Measurements from ENCODE around the gene POGK.

POGK gene

GRCh38 chr1:166840309-166841274 is 1.3 kb downstream of the POGK start:
- Histone ChIP-seq H3K4me1 (ENCODE audit: insufficient read depth, low read length) (peaks cover 23% of the 10 kb centered on the region), H3K27me3 (ENCODE audit: insufficient read depth, low read length) (no peaks in the 10 kb centered on the region), H3K36me3 (ENCODE audit: insufficient read depth, low read length) (peaks cover 49% of the 10 kb centered on the region), H3K9me3 (ENCODE audit: low read length) (no peaks in the 10 kb centered on the region), H2AFZ (ENCODE audit: low read depth, low read length) (no peak overlapping the region), H3K4me3 (ENCODE audit: low read length) (peak overlapping the region; percentile 75)

- Histone ChIP-seq H3K9me3 (ENCODE audit: low read length) (no peaks in the 10 kb centered on the region), H3K36me3 (ENCODE audit: insufficient read depth, low read length) (peaks cover 76% of the 10 kb centered on the region), H3K4me3 (ENCODE audit: low read length) (no peak overlapping the region), H3K4me1 (ENCODE audit: insufficient read depth, low read length) (peaks cover 17% of the 10 kb centered on the region), H3K27me3 (ENCODE audit: insufficient read depth, low read length) (no peaks in the 10 kb centered on the region), H2AFZ (ENCODE audit: low read depth, low read length) (no peak overlapping the region)
Measured at GRCh38 chr1:166843322-166843721, 4.0 kb downstream of the POGK start.

GRCh38 chr1:166843769-166844596 is 4.7 kb downstream of the POGK start:
- Histone ChIP-seq H3K36me3 (ENCODE audit: insufficient read depth, low read length) (peaks cover 83% of the 10 kb centered on the region), H3K4me1 (ENCODE audit: insufficient read depth, low read length) (peaks cover 12% of the 10 kb centered on the region), H3K9me3 (ENCODE audit: low read length) (no peaks in the 10 kb centered on the region), H3K4me3 (ENCODE audit: low read length) (no peak overlapping the region), H2AFZ (ENCODE audit: low read depth, low read length) (no peak overlapping the region), H3K27me3 (ENCODE audit: insufficient read depth, low read length) (no peaks in the 10 kb centered on the region)

DNA sequence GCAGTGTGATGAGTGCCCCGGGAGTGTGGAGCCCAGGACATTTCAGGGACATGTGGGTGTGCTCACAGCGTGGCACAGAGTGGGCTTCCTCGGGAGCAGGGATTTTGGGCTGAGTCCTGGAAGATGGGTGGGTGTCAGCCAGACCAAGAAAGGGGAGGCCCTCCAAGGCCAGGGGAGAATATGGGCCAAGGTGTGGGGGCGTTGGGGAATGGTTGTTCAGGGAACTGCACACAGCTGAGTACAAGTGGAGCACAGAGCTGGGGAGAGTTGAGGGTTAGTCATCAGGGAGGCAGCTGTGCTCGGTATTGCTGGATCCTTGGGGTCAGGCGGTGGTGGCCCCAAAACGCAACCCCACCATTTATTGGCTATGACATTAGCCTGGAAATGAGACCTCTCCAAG is 5.5 kb downstream of the POGK start:
- H2AFZ ChIP-seq (ENCODE audit: low read depth, low read length) = no peak overlapping the region
- no peaks in the 10 kb centered on the region for H3K9me3 ChIP-seq (ENCODE audit: low read length)
- peaks cover 91% of the 10 kb centered on the region for H3K36me3 ChIP-seq (ENCODE audit: insufficient read depth, low read length)
- H3K4me1 ChIP-seq (ENCODE audit: insufficient read depth, low read length) = peaks cover 12% of the 10 kb centered on the region
- H3K27me3 ChIP-seq (ENCODE audit: insufficient read depth, low read length) = no peaks in the 10 kb centered on the region
- H3K4me3 ChIP-seq (ENCODE audit: low read length) = no peak overlapping the region

- Histone ChIP-seq H3K36me3 (ENCODE audit: insufficient read depth, low read length) (peaks cover 99% of the 10 kb centered on the region), H2AFZ (ENCODE audit: low read depth, low read length) (no peak overlapping the region), H3K4me1 (ENCODE audit: insufficient read depth, low read length) (no peaks in the 10 kb centered on the region), H3K9me3 (ENCODE audit: low read length) (no peaks in the 10 kb centered on the region), H3K4me3 (ENCODE audit: low read length) (no peak overlapping the region), H3K27me3 (ENCODE audit: insufficient read depth, low read length) (no peaks in the 10 kb centered on the region)
Measured at GRCh38 chr1:166848193-166848592, 8.9 kb downstream of the POGK start.

DNA sequence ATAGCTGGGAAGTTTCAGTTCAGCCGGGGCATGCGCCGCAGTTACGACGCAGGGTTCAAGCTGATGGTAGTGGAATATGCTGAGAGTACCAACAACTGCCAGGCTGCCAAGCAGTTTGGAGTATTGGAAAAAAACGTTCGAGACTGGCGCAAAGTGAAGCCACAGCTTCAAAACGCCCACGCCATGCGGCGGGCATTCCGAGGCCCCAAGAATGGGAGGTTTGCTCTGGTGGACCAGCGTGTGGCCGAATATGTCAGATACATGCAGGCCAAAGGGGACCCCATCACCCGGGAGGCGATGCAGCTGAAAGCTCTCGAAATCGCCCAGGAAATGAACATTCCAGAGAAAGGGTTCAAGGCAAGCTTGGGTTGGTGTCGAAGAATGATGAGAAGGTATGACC is 9.9 kb downstream of the POGK start:
- H3K27me3 ChIP-seq (ENCODE audit: insufficient read depth, low read length) = no peaks in the 10 kb centered on the region
- no peaks in the 10 kb centered on the region for H3K9me3 ChIP-seq (ENCODE audit: low read length)
- peaks cover 96% of the 10 kb centered on the region for H3K36me3 ChIP-seq (ENCODE audit: insufficient read depth, low read length)
- H2AFZ ChIP-seq (ENCODE audit: low read depth, low read length) = no peak overlapping the region
- no peak overlapping the region for H3K4me3 ChIP-seq (ENCODE audit: low read length)
- no peaks in the 10 kb centered on the region for H3K4me1 ChIP-seq (ENCODE audit: insufficient read depth, low read length)

DNA sequence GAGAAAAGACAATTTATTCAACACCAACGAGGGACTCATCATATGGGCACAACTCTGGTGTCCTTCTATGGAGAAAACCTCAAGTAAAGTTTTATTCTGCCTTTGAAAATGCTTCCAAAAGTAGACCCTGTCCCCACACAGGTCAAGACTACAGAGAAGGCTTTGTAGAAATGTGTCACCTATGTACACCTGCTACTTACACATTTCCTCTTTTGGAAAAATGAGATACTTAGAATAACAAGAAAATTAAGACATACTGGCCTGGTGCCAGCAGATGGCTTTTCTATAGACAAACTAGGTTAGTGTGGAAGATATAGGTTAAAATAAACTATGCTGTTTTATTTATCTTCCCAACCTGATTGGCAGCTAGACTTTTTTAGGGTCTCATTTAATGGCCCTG is 13.6 kb downstream of the POGK start:
- H3K9me3 ChIP-seq (ENCODE audit: low read length) = no peaks in the 10 kb centered on the region
- peaks cover 94% of the 10 kb centered on the region for H3K36me3 ChIP-seq (ENCODE audit: insufficient read depth, low read length)
- H2AFZ ChIP-seq (ENCODE audit: low read depth, low read length) = no peak overlapping the region
- H3K4me1 ChIP-seq (ENCODE audit: insufficient read depth, low read length) = no peaks in the 10 kb centered on the region
- H3K4me3 ChIP-seq (ENCODE audit: low read length) = no peak overlapping the region
- H3K27me3 ChIP-seq (ENCODE audit: insufficient read depth, low read length) = no peaks in the 10 kb centered on the region

DNA sequence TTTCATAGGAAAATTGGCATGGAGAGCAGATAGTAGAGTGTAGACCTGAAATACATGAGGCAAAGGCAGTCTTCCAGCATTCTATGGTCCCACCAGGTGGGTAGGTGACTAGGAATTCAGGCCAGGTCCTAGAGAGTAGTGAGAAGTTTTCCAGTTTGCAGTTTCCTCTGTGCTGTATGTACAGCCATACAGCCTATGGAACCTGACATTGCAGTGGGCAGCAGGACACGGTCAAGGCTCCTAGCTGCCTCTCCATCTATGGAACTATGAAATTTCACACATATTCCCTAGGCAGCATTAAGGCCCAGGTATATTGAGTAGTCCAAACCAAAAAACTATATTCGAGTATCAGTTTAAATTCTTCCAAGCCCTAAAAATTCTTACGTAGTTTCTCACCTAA is 16.3 kb downstream of the POGK start:
- peaks cover 91% of the 10 kb centered on the region for H3K36me3 ChIP-seq (ENCODE audit: insufficient read depth, low read length)
- H2AFZ ChIP-seq (ENCODE audit: low read depth, low read length) = no peak overlapping the region
- H3K9me3 ChIP-seq (ENCODE audit: low read length) = no peaks in the 10 kb centered on the region
- H3K4me1 ChIP-seq (ENCODE audit: insufficient read depth, low read length) = no peaks in the 10 kb centered on the region
- H3K27me3 ChIP-seq (ENCODE audit: insufficient read depth, low read length) = no peaks in the 10 kb centered on the region
- H3K4me3 ChIP-seq (ENCODE audit: low read length) = no peak overlapping the region

DNA sequence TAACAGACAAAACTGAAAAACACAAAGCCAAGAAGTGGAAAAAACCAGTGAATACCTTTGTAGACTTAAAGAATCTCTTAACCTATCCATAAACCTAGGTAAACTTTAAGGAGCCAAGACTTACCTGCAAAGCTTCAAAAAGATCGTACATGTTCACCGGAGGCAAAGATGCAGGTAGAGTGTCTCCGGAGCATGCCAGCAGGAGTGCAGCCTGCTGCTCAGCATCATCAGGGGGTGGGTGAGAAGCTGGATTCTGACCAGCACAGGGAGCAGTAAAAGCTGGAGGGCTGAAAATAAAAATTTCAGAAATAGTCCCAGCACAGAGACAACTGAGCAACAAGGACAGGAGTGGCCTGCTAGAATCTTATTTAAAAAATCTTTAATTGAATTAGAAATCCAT is 18.7 kb downstream of the POGK start:
- no peaks in the 10 kb centered on the region for H3K9me3 ChIP-seq (ENCODE audit: low read length)
- peaks cover 89% of the 10 kb centered on the region for H3K36me3 ChIP-seq (ENCODE audit: insufficient read depth, low read length)
- H3K4me3 ChIP-seq (ENCODE audit: low read length) = no peak overlapping the region
- H3K4me1 ChIP-seq (ENCODE audit: insufficient read depth, low read length) = no peaks in the 10 kb centered on the region
- no peaks in the 10 kb centered on the region for H3K27me3 ChIP-seq (ENCODE audit: insufficient read depth, low read length)
- no peak overlapping the region for H2AFZ ChIP-seq (ENCODE audit: low read depth, low read length)

- no peaks in the 10 kb centered on the region for H3K4me1 ChIP-seq (ENCODE audit: insufficient read depth, low read length)
- H2AFZ ChIP-seq (ENCODE audit: low read depth, low read length) = no peak overlapping the region
- no peaks in the 10 kb centered on the region for H3K27me3 ChIP-seq (ENCODE audit: insufficient read depth, low read length)
- H3K36me3 ChIP-seq (ENCODE audit: insufficient read depth, low read length) = peaks cover 92% of the 10 kb centered on the region
- no peaks in the 10 kb centered on the region for H3K9me3 ChIP-seq (ENCODE audit: low read length)
- no peak overlapping the region for H3K4me3 ChIP-seq (ENCODE audit: low read length)
Measured at GRCh38 chr1:166858726-166859419, 19.6 kb downstream of the POGK start.

GRCh38 chr1:166859597-166859996 is 20.3 kb downstream of the POGK start:
- no peaks in the 10 kb centered on the region for H3K4me1 ChIP-seq (ENCODE audit: insufficient read depth, low read length)
- no peak overlapping the region for H2AFZ ChIP-seq (ENCODE audit: low read depth, low read length)
- no peaks in the 10 kb centered on the region for H3K9me3 ChIP-seq (ENCODE audit: low read length)
- H3K36me3 ChIP-seq (ENCODE audit: insufficient read depth, low read length) = peaks cover 92% of the 10 kb centered on the region
- no peak overlapping the region for H3K4me3 ChIP-seq (ENCODE audit: low read length)
- no peaks in the 10 kb centered on the region for H3K27me3 ChIP-seq (ENCODE audit: insufficient read depth, low read length)

DNA sequence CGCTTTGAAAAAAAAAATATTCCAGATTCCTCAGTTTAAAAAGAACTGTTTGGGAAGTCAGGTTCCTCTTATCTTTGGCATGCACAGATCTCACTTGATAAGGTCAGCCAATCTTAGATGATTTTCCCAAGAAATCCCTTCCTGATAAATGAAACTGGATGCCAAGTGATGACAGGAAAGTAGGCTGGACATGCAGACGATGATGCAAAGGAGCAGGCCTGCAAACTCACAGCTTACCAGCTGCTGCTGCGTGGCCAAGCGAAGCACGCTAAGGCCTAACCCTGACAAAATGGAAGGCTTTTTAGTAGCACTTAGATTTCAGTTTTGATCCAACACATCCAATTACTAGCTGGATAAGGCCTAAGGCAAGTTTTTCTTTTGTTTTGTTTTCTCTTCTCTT is 26.7 kb downstream of the POGK start:
- Histone ChIP-seq H3K27me3 (ENCODE audit: insufficient read depth, low read length) (no peaks in the 10 kb centered on the region), H3K36me3 (ENCODE audit: insufficient read depth, low read length) (peaks cover 72% of the 10 kb centered on the region), H3K9me3 (ENCODE audit: low read length) (peaks cover 2% of the 10 kb centered on the region), H3K4me3 (ENCODE audit: low read length) (no peak overlapping the region), H2AFZ (ENCODE audit: low read depth, low read length) (no peak overlapping the region), H3K4me1 (ENCODE audit: insufficient read depth, low read length) (peaks cover 4% of the 10 kb centered on the region)

DNA sequence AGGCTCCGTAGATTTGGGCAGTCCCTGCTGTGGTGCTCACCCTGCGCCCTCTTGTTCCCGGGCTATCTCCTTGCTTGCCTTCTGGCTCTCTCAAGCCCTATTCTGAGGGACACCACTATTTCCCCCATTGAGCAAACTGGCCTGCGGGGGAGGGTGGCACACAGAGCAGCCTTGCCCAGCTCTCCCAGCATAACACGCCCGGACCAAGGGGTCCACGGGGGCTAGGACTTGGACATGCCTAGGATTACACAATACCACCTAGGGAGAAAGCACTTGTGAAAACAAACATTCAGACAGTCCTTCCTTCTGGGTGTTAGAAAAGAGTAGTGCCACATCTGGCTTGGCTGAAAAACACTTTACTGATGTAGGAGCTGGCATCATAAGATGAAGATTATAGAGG is 29.4 kb downstream of the POGK start:
- H3K4me1 ChIP-seq (ENCODE audit: insufficient read depth, low read length) = peaks cover 4% of the 10 kb centered on the region
- H3K27me3 ChIP-seq (ENCODE audit: insufficient read depth, low read length) = no peaks in the 10 kb centered on the region
- peaks cover 45% of the 10 kb centered on the region for H3K36me3 ChIP-seq (ENCODE audit: insufficient read depth, low read length)
- no peak overlapping the region for H2AFZ ChIP-seq (ENCODE audit: low read depth, low read length)
- H3K4me3 ChIP-seq (ENCODE audit: low read length) = no peak overlapping the region
- H3K9me3 ChIP-seq (ENCODE audit: low read length) = peaks cover 2% of the 10 kb centered on the region

Data from neuron (in vitro differentiated cells).